Measurements from ENCODE around the gene ICAM4.
"Not testable (repeated sequence)": the region's sequence is repeated elsewhere in the genome, so short reads cannot be mapped to it uniquely, and the experiment has no call there.

Gene ICAM4

DNA sequence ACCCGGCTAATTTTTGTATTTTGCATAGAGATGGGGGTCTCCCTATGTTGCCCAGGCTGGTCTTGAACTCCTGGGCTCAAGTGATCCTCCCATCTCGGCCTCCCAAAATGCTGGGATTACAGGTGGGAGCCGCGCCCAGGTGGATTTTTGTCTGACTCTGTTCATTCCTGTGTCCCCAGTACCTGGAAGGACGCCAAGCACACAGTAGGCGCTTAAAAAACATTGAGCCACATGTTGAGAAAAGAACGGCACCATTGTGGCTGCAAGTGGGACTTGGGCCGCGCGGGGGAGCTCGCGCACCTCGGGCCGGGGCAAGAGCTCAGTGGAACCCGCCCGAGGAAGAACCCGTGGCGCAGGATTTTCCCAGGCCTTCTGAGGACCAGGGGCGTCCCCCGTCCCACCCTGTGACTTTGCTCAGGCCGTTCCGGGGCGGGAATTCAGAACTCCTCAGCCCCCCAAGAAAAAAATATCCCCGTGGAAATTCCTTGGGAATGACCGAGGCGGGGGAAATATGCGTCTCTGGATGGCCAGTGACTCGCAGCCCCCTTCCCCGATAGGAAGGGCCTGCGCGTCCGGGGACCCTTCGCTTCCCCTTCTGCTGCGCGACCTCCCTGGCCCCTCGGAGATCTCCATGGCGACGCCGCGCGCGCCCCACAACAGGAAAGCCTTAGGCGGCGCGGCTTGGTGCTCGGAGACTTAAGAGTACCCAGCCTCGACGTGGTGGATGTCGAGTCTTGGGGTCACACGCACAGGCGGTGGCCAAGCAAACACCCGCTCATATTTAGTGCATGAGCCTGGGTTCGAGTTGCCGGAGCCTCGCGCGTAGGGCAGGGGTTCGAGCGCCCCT lies 17.2 kb upstream of the ICAM4 start:
- DNase-seq (ENCODE audit: low read depth), result no peak

DNA sequence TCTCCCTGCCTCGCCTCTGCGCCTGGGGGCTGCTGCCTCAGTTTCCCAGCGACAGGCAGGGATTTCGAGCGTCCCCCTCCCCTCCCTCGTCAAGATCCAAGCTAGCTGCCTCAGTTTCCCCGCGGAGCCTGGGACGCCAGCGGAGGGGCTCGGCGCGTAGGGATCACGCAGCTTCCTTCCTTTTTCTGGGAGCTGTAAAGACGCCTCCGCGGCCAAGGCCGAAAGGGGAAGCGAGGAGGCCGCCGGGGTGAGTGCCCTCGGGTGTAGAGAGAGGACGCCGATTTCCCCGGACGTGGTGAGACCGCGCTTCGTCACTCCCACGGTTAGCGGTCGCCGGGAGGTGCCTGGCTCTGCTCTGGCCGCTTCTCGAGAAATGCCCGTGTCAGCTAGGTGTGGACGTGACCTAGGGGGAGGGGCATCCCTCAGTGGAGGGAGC lies 16.6 kb upstream of the ICAM4 start:
- no peak for DNase-seq (ENCODE audit: low read depth)

DNA sequence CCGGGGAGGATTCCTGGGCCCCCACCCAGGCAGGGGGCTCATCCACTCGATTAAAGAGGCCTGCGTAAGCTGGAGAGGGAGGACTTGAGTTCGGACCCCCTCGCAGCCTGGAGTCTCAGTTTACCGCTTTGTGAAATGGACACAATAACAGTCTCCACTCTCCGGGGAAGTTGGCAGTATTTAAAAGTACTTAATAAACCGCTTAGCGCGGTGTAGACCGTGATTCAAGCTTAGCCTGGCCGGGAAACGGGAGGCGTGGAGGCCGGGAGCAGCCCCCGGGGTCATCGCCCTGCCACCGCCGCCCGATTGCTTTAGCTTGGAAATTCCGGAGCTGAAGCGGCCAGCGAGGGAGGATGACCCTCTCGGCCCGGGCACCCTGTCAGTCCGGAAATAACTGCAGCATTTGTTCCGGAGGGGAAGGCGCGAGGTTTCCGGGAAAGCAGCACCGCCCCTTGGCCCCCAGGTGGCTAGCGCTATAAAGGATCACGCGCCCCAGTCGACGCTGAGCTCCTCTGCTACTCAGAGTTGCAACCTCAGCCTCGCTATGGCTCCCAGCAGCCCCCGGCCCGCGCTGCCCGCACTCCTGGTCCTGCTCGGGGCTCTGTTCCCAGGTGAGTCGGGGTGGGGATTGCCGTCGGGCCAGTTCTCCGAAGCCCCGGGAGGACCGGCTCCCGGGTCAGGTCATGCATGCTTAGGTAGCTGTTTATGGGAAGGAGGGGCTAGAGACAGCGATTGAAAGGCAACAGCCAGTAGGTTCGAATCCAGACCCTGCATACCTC lies 15.9 kb upstream of the ICAM4 start, which contains the start of gene ICAM1:
Gene ICAM1 (plus strand): TSS at position 505 of the 779 bp plus-strand sequence. CDS start 40 bp downstream, at position 545.
- no peak for DNase-seq (ENCODE audit: low read depth)

DNA sequence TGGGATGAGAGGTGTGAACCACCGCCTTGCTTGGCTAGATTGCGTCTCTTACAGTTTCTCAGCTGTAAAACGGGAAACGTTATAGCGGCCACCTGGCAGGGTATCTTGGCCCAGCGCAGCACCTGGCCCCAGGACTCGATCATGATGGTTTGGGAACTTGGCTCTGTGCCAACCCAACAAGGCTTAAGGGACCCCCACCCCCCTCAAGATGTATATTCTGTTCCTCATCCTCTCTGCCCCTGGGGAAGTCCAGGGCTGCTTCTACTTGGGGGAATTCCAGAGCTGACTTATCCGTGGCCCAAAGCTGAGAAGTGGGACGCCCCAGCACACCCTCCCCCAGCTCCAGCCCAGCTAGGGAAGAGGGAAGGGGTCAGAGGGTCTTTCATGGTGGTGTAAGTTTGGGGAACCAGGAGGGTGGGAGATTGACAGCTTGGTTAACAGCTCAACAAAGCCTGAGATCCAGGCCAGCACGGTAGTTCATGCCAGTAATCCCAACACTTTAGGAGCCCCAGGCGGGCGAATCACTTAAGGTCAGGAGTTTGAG lies 15.1 kb upstream of the ICAM4 start:
- no peak for DNase-seq (ENCODE audit: low read depth)

DNA sequence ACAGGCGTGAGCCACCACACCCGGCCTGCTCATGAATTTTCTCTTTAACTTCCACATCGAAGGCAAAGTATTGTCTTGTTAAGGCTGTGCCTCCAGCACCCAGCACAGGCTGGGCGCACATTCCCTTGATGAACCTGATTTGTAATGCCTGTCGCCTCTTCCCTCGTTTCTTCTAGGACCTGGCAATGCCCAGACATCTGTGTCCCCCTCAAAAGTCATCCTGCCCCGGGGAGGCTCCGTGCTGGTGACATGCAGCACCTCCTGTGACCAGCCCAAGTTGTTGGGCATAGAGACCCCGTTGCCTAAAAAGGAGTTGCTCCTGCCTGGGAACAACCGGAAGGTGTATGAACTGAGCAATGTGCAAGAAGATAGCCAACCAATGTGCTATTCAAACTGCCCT lies 12.2 kb upstream of the ICAM4 start:
- DNase-seq (ENCODE audit: low read depth), result no peak

DNA sequence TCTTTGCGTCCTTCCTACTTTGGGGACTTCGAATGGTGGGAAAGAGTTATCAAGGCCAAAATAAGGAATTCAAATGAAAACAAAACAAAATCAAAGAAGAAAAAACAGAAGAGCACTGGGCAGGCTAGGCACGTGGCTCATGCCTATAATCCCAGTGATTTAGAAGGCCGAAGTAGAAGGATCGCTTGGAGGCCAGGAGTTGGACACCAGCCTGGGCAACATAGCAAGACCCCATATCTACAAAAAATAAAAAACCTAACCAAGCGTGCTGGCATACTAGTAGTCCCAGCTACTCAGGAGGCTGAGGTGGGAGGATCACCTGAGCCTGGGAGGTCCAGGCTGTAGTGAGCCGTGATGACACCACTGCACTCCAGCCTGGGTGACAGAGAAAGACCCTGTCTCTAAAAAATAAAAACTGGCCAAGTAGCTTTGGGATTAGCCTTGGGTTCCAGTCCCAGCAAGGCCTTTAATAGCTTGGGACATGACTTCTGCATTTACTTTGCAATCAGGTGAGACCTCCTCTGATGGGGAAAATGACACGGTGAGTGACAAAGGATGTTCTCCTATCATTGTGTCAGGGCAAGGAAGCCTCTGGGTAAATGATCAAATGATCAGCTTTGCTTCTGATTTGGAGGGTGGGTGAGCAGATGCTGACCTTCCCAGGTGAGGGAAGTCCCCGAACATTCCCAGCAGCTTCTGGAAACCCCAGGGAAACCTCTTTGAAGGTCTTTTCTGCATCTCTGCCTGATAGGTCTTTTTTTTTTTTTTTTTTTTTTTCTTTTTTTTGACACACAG lies 8.8 kb upstream of the ICAM4 start:
- DNase-seq (ENCODE audit: low read depth), result no peak

DNA sequence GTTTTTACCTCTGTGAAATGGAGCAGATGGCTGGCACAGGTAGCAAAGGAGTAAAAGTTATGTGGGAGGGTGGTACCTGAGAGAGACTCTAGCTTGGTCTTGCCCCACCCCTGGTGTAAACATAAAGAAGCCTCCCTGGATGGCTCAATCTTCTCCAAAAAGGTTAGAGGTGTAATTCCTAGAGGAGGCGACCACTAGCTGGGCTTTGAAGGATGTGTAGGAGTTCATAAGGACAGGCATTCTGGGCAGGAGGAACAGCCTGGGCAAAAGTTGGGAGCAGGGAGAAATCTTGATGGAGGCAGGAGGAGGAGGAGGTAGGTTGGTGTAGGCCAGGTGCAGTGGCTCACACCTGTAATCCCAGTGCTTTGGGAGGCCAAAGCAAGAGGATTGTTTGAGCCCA lies 7.8 kb upstream of the ICAM4 start:
- DNase-seq (ENCODE audit: low read depth), result no peak

DNA sequence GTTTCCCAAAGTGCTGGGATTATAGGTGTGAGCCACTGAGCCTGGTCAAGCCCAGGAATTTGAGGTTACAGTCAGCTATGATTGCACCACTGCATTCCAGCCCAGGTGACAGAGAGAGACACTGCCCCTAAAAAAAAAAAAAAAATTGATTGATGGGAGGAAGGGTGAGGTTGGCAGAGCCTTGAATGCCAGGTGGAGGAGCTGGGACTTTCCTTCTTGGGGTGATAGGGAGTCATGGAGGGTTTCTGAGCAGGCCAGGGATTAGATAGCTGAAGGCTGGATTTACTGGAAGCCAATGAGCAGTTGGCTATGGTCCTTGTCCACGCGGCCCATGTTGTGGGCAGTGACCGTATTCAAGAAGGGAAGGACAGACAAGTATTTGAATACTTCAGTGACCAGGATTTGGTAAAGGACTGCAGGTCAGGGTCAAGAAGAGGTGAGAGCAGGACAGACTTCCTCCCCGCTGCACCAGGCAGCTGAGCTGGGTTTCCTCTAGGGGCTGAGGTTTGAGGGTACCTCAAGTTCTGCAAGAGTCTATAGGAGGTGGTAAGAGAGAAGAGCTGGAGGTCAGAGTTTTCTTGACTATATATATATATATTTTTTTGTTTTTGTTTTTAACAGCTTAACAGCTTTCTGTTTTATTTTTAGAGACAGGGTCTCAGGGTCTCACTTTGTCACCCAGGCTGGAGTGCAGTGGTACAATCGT lies 6.9 kb upstream of the ICAM4 start:
- no peak for DNase-seq (ENCODE audit: low read depth)

DNA sequence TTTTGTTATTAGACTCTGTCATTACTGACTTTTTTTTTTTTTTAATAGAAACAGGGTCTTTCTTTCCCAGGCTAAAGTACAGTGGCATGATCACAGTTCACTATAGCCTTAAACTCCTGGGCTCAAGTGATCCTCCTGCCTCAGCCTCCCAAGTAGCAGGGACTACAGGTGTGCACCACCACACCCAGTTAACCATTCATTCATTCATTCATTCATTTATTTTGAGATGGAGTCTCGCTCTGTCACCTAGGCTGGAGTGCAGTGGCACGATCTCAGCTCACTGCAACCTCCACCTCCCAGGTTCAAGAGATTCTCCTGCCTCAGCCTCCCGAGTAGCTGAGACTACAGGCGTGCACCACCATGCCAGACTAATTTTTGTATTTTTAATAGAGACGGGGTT lies 4.7 kb upstream of the ICAM4 start:
- DNase-seq (ENCODE audit: low read depth), result not testable (repeated sequence)

DNA sequence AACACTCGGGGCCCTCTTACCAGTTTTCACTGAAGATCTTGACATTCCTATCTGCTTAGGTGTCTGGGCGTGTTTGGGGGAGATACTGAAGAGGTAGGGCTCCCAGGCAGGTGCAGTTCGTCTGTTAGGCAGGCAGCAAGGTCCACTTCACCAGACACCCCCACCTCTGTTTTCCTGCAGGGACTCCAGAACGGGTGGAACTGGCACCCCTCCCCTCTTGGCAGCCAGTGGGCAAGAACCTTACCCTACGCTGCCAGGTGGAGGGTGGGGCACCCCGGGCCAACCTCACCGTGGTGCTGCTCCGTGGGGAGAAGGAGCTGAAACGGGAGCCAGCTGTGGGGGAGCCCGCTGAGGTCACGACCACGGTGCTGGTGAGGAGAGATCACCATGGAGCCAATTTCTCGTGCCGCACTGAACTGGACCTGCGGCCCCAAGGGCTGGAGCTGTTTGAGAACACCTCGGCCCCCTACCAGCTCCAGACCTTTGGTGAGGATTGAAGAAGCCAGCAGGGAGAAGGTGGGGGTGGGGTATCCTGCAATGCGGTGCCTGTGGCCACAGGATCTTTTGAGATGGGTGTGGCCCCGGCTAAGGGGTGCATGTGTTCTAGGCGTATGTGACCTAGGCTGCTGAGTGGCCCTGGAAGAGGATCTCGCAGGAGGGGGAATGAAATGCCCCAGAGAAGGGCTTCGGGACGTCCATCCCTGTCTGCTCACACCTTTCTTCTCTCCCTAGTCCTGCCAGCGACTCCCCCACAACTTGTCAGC lies 3.3 kb upstream of the ICAM4 start:
- DNase-seq (ENCODE audit: low read depth), result no peak

DNA sequence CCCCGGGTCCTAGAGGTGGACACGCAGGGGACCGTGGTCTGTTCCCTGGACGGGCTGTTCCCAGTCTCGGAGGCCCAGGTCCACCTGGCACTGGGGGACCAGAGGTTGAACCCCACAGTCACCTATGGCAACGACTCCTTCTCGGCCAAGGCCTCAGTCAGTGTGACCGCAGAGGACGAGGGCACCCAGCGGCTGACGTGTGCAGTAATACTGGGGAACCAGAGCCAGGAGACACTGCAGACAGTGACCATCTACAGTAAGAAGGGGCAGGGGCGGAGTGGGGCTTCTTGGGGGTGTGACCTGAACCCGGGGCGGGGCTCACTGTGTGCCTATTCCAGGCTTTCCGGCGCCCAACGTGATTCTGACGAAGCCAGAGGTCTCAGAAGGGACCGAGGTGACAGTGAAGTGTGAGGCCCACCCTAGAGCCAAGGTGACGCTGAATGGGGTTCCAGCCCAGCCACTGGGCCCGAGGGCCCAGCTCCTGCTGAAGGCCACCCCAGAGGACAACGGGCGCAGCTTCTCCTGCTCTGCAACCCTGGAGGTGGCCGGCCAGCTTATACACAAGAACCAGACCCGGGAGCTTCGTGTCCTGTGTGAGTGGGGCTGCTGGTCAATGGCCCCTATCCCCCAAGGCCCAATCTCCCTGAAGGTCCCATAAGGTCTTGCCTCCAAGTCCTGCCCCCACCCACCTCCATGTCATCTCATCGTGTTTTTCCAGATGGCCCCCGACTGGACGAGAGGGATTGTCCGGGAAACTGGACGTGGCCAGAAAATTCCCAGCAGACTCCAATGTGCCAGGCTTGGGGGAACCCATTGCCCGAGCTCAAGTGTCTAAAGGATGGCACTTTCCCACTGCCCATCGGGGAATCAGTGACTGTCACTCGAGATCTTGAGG lies 2.4 kb upstream of the ICAM4 start:
- no peak for DNase-seq (ENCODE audit: low read depth)

DNA sequence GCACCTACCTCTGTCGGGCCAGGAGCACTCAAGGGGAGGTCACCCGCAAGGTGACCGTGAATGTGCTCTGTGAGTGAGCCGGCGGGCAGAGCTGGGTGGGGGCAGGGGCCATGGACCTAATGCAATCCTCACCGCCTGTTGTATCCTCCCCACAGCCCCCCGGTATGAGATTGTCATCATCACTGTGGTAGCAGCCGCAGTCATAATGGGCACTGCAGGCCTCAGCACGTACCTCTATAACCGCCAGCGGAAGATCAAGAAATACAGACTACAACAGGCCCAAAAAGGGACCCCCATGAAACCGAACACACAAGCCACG lies 1.8 kb upstream of the ICAM4 start:
- DNase-seq (ENCODE audit: low read depth), result no peak

DNA sequence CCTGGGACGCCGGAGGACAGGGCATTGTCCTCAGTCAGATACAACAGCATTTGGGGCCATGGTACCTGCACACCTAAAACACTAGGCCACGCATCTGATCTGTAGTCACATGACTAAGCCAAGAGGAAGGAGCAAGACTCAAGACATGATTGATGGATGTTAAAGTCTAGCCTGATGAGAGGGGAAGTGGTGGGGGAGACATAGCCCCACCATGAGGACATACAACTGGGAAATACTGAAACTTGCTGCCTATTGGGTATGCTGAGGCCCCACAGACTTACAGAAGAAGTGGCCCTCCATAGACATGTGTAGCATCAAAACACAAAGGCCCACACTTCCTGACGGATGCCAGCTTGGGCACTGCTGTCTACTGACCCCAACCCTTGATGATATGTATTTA lies 1.4 kb upstream of the ICAM4 start:
- no peak for DNase-seq (ENCODE audit: low read depth)

DNA sequence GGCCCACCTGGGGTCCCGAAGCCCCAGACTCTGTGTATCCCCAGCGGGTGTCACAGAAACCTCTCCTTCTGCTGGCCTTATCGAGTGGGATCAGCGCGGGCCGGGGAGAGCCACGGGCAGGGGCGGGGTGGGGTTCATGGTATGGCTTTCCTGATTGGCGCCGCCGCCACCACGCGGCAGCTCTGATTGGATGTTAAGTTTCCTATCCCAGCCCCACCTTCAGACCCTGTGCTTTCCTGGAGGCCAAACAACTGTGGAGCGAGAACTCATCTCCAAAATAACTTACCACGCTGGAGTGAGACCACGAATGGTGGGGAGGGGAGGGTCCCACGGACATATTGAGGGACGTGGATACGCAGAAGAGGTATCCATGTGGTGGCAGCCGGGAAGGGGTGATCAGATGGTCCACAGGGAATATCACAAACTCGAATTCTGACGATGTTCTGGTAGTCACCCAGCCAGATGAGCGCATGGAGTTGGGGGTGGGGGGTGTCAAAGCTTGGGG lies 2.0 kb downstream of the ICAM4 start:
- no peak for DNase-seq (ENCODE audit: low read depth)

DNA sequence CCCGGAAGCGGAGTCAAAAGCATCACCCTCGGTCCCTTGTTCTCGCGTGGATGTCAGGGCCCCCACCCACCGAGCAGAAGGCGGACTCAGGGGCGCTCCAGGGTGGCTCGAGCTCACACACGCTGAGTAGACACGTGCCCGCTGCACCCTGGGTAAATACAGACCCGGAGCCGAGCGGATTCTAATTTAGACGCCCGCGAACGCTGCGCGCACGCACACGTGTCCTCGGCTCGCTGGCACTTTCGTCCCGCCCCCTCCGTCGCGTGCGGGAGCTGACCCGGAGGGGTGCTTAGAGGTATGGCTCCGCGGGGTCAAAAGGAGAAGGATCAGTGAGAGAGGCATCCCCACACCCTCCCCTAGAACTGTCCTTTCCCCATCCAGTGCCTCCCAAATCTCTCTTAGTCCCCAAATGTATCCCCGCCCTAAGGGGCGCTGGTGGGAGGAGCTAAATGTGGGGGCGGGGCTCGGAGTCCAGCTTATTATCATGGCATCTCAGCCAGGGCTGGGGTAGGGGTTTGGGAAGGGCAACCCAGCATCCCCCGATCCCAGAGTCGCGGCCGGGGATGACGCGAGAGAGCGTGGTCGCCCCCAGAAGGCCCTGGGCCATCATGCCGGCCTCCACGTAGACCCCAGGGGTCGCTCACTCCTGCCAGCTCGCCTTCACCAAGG lies 2.5 kb downstream of the ICAM4 start:
- DNase-seq (ENCODE audit: low read depth), result no peak

DNA sequence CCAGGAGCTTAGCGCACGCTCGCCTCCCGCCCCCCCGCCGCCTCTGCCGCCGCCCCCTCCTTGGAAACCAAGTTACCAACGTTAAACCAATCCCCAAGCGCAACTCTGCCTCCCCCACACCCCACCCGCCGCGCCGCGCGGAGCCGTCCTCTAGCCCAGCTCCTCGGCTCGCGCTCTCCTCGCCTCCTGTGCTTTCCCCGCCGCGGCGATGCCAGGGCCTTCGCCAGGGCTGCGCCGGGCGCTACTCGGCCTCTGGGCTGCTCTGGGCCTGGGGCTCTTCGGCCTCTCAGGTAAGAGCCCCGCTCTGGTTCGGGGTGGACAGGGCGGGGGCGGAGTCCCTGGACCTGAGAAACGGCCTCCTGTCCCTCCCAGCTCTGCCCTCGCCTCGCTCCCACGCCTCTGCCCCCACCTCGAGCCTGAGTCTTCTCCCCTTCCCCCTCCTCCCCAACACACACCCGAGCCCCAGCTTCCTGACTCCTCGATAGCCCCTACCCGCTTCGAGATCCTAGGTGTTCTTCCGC lies 3.1 kb downstream of the ICAM4 start, which contains the start of gene ICAM5:
Gene ICAM5 (plus strand): TSS at position 117 of the 521 bp plus-strand sequence. CDS start 92 bp downstream, at position 209.
- DNase-seq (ENCODE audit: low read depth), result no peak

DNA sequence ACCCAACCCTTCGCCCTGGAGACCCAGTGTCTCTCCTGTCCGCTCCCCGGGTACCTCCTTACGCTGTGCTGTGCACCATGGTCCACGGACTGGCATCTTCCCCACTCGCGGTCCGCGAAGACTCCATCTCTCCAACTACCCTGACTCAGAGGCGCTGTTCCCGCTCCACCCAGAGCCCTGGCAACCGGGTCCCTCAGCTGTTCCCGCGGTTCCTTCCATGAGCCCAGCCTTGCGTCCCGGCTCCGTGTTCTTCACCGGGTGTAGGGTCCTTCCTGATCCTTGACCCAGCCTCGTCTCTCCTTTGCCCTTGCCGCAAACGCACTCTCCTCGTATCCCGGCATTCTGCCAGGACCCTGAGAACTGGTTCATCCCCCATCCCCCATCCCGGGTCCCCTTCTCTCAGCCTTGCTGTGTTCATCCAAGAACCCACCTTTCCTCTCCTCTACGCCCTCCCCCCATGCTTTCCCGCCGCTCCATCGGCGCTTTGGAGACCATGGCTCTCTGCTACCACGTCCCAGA lies 3.7 kb downstream of the ICAM4 start:
- no peak for DNase-seq (ENCODE audit: low read depth)

DNA sequence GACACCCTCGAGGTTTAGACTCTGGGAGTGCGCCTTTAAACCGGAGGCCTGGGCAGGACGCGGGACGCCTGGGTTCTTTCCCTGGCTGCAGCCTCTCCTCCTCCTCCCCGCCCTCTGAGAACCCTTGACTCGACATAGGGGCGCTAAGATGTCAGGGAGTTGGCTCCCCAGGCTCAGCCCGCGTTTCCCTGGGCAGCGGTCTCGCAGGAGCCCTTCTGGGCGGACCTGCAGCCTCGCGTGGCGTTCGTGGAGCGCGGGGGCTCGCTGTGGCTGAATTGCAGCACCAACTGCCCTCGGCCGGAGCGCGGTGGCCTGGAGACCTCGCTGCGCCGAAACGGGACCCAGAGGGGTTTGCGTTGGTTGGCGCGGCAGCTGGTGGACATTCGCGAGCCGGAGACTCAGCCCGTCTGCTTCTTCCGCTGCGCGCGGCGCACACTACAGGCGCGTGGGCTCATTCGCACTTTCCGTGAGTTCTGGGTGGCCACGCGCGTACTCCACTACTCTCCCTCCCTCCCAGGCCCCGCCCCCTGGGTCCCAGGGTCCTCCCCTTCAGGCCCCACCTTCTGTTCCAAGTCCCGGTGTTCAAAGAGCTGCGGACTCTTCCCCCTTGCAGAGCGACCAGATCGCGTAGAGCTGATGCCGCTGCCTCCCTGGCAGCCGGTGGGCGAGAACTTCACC lies 4.3 kb downstream of the ICAM4 start:
- DNase-seq (ENCODE audit: low read depth), result no peak
